Measurements from ENCODE around the gene CNGA2.

CNGA2 gene

GRCh38 chrX:151700581-151700980, 34.0 kb upstream of the CNGA2 start:
- no peaks in the 10 kb centered on the region for H3K36me3 ChIP-seq (ENCODE audit: control insufficient read depth in 1 of 2, insufficient read depth in 2 of 2, low read length in 2 of 2)
- no peaks in the 10 kb centered on the region for H3K9me3 ChIP-seq (ENCODE audit: control insufficient read depth in 1 of 2, low read length in 2 of 2)
- H3K27ac ChIP-seq (ENCODE audit: low read length) = no peak overlapping the region
- no peaks in the 10 kb centered on the region for H3K4me1 ChIP-seq (ENCODE audit: control insufficient read depth in 1 of 2, insufficient read depth in 2 of 2, low read length in 2 of 2)
- no peaks in the 10 kb centered on the region for H3K27me3 ChIP-seq (ENCODE audit: low read depth, low read length)
- H3K4me3 ChIP-seq (ENCODE audit: low read depth in 1 of 2, low read length in 2 of 2) = no peak overlapping the region

- no peak overlapping the region for H3K27ac ChIP-seq (ENCODE audit: low read length)
- no peaks in the 10 kb centered on the region for H3K36me3 ChIP-seq (ENCODE audit: control insufficient read depth in 1 of 2, insufficient read depth in 2 of 2, low read length in 2 of 2)
- H3K4me1 ChIP-seq (ENCODE audit: control insufficient read depth in 1 of 2, insufficient read depth in 2 of 2, low read length in 2 of 2) = no peaks in the 10 kb centered on the region
- no peaks in the 10 kb centered on the region for H3K27me3 ChIP-seq (ENCODE audit: low read depth, low read length)
- no peaks in the 10 kb centered on the region for H3K9me3 ChIP-seq (ENCODE audit: control insufficient read depth in 1 of 2, low read length in 2 of 2)
- H3K4me3 ChIP-seq (ENCODE audit: low read depth in 1 of 2, low read length in 2 of 2) = no peak overlapping the region
Measured at GRCh38 chrX:151701071-151701470, 33.5 kb upstream of the CNGA2 start.

GRCh38 chrX:151701531-151701930, 33.0 kb upstream of the CNGA2 start:
- no peaks in the 10 kb centered on the region for H3K4me1 ChIP-seq (ENCODE audit: control insufficient read depth in 1 of 2, insufficient read depth in 2 of 2, low read length in 2 of 2)
- no peak overlapping the region for H3K4me3 ChIP-seq (ENCODE audit: low read depth in 1 of 2, low read length in 2 of 2)
- H3K36me3 ChIP-seq (ENCODE audit: control insufficient read depth in 1 of 2, insufficient read depth in 2 of 2, low read length in 2 of 2) = no peaks in the 10 kb centered on the region
- H3K27ac ChIP-seq (ENCODE audit: low read length) = no peak overlapping the region
- H3K27me3 ChIP-seq (ENCODE audit: low read depth, low read length) = no peaks in the 10 kb centered on the region
- H3K9me3 ChIP-seq (ENCODE audit: control insufficient read depth in 1 of 2, low read length in 2 of 2) = no peaks in the 10 kb centered on the region

DNA sequence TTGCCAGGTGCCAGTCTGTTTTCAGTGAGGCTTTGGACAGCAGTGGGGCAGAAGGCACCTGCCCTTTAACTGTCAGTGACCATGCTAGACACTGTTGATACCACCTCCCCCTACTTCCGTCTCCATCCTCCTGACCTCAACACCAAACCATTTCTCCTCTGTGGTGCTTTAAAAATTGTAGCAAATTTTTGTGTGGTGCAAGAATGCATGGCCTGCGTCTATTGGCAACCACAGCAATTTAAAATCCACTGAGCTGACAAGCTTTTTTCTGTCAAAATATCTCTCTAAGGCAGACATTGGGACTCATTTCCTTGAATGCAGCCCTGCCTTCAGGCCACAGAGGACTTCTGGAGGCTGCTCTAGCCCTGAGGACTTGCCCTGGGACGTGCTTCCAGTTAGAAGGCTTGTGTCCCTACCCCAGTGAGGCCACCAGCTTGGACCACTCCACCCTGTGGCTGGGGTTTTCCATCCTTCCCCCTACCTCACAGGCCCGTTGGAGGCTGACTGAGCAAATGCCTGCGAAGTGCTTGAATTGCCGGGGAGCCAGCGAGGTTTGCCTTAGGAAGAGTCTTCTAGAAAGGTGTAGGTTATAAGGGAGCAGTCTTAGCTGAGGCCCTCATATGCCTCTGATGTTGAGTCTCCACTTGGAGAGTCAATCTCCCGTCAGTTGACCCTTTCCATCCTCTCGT, 32.4 kb upstream of the CNGA2 start:
- no peaks in the 10 kb centered on the region for H3K4me1 ChIP-seq (ENCODE audit: control insufficient read depth in 1 of 2, insufficient read depth in 2 of 2, low read length in 2 of 2)
- H3K4me3 ChIP-seq (ENCODE audit: low read depth in 1 of 2, low read length in 2 of 2) = no peak overlapping the region
- H3K36me3 ChIP-seq (ENCODE audit: control insufficient read depth in 1 of 2, insufficient read depth in 2 of 2, low read length in 2 of 2) = no peaks in the 10 kb centered on the region
- no peaks in the 10 kb centered on the region for H3K27me3 ChIP-seq (ENCODE audit: low read depth, low read length)
- H3K27ac ChIP-seq (ENCODE audit: low read length) = no peak overlapping the region
- no peaks in the 10 kb centered on the region for H3K9me3 ChIP-seq (ENCODE audit: control insufficient read depth in 1 of 2, low read length in 2 of 2)

DNA sequence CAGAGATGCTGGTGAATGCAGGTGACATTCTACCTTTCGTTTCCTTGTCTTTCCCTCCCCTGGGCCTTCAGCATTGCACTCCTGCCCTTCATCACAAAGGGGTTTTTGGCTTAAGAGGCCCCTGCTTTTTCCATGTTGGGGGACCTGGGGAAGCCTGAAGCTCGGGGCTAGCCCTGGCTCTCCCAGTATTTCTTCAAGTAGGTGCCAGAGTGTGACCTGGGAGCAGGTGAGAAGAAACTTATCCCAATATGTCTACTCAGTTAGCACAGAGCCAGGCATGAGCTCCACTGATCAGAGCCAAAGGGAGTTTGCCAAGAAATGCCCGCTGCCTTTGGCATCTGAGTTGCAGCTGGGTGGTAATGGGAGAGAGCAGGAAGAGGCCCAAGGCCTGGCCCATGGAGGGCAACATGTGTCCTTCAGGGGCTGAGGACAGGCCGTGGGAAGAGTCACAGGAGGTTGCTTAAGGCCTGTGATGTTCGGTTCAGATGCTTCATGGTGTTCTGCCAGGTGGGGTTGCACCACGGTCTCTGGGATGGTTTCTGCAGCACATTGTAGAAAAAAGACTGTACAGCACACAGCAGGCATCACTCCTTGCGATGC, 31.7 kb upstream of the CNGA2 start:
- Histone ChIP-seq H3K27ac (ENCODE audit: low read length) (no peak overlapping the region), H3K4me3 (ENCODE audit: low read depth in 1 of 2, low read length in 2 of 2) (no peak overlapping the region), H3K27me3 (ENCODE audit: low read depth, low read length) (no peaks in the 10 kb centered on the region), H3K9me3 (ENCODE audit: control insufficient read depth in 1 of 2, low read length in 2 of 2) (no peaks in the 10 kb centered on the region), H3K4me1 (ENCODE audit: control insufficient read depth in 1 of 2, insufficient read depth in 2 of 2, low read length in 2 of 2) (no peaks in the 10 kb centered on the region), H3K36me3 (ENCODE audit: control insufficient read depth in 1 of 2, insufficient read depth in 2 of 2, low read length in 2 of 2) (no peaks in the 10 kb centered on the region)

DNA sequence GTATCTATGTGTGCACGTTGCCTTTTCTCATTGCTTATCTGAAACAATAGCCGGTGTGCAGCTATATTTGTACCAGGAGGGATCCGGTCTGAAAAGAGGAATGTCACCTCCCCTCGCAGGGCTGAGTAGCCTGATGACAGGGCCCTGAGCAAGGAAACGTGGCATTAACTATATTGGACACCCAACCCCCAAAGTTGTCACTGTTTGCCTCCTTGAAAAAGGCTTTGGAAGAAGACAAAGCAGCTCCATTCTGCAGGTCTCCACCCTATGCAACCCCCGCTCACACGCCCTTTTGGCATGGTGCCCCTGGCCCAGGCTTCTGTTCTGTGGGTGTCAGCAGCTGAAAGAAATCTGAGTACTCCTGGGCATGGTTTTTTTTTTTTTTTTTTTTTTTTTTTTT, 31.1 kb upstream of the CNGA2 start:
- no peak overlapping the region for H3K4me3 ChIP-seq (ENCODE audit: low read depth in 1 of 2, low read length in 2 of 2)
- no peaks in the 10 kb centered on the region for H3K4me1 ChIP-seq (ENCODE audit: control insufficient read depth in 1 of 2, insufficient read depth in 2 of 2, low read length in 2 of 2)
- no peaks in the 10 kb centered on the region for H3K9me3 ChIP-seq (ENCODE audit: control insufficient read depth in 1 of 2, low read length in 2 of 2)
- H3K27me3 ChIP-seq (ENCODE audit: low read depth, low read length) = no peaks in the 10 kb centered on the region
- H3K36me3 ChIP-seq (ENCODE audit: control insufficient read depth in 1 of 2, insufficient read depth in 2 of 2, low read length in 2 of 2) = no peaks in the 10 kb centered on the region
- H3K27ac ChIP-seq (ENCODE audit: low read length) = no peak overlapping the region

- Histone ChIP-seq H3K36me3 (ENCODE audit: control insufficient read depth in 1 of 2, insufficient read depth in 2 of 2, low read length in 2 of 2) (no peaks in the 10 kb centered on the region), H3K4me1 (ENCODE audit: control insufficient read depth in 1 of 2, insufficient read depth in 2 of 2, low read length in 2 of 2) (no peaks in the 10 kb centered on the region), H3K27ac (ENCODE audit: low read length) (no peak overlapping the region), H3K27me3 (ENCODE audit: low read depth, low read length) (no peaks in the 10 kb centered on the region), H3K4me3 (ENCODE audit: low read depth in 1 of 2, low read length in 2 of 2) (no peak overlapping the region), H3K9me3 (ENCODE audit: control insufficient read depth in 1 of 2, low read length in 2 of 2) (no peaks in the 10 kb centered on the region)
Measured at GRCh38 chrX:151704041-151704663, 30.4 kb upstream of the CNGA2 start.

GRCh38 chrX:151708821-151709220, 25.7 kb upstream of the CNGA2 start:
- Histone ChIP-seq H3K9me3 (ENCODE audit: control insufficient read depth in 1 of 2, low read length in 2 of 2) (no peaks in the 10 kb centered on the region), H3K4me1 (ENCODE audit: control insufficient read depth in 1 of 2, insufficient read depth in 2 of 2, low read length in 2 of 2) (no peaks in the 10 kb centered on the region), H3K27ac (ENCODE audit: low read length) (no peak overlapping the region), H3K27me3 (ENCODE audit: low read depth, low read length) (no peaks in the 10 kb centered on the region), H3K36me3 (ENCODE audit: control insufficient read depth in 1 of 2, insufficient read depth in 2 of 2, low read length in 2 of 2) (no peaks in the 10 kb centered on the region), H3K4me3 (ENCODE audit: low read depth in 1 of 2, low read length in 2 of 2) (no peak overlapping the region)

- Histone ChIP-seq H3K4me3 (ENCODE audit: low read depth in 1 of 2, low read length in 2 of 2) (no peak overlapping the region), H3K9me3 (ENCODE audit: control insufficient read depth in 1 of 2, low read length in 2 of 2) (no peaks in the 10 kb centered on the region), H3K27ac (ENCODE audit: low read length) (no peak overlapping the region)
Measured at GRCh38 chrX:151710457-151710856, 24.1 kb upstream of the CNGA2 start.

DNA sequence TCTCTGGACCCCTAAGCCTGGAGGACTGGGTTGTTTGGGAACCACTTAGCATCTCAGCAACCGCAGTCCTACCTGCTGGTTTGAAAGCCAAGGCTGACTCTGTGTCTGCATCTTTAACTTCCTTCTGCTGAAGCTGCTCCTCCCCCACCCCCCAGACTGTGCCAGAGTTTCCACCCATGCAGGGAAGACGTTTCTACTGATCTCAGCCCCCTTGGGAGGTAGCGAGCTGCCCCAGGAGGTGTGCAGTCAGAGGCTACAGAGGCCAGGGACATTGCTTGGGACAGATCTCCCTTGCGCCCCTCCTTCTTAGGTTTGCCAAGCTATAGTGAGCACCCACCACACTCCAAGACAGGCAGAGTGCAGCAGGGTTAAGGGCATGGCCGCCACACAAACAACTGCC, 23.4 kb upstream of the CNGA2 start:
- Histone ChIP-seq H3K36me3 (ENCODE audit: control insufficient read depth in 1 of 2, insufficient read depth in 2 of 2, low read length in 2 of 2) (no peaks in the 10 kb centered on the region), H3K4me1 (ENCODE audit: control insufficient read depth in 1 of 2, insufficient read depth in 2 of 2, low read length in 2 of 2) (no peaks in the 10 kb centered on the region), H3K27ac (ENCODE audit: low read length) (no peak overlapping the region), H3K27me3 (ENCODE audit: low read depth, low read length) (no peaks in the 10 kb centered on the region), H3K9me3 (ENCODE audit: control insufficient read depth in 1 of 2, low read length in 2 of 2) (no peaks in the 10 kb centered on the region), H3K4me3 (ENCODE audit: low read depth in 1 of 2, low read length in 2 of 2) (no peak overlapping the region)

More at GRCh38 chrX:151710457-151710856, 24.1 kb upstream of the CNGA2 start:
- Histone ChIP-seq H3K4me1 (ENCODE audit: control insufficient read depth in 1 of 2, insufficient read depth in 2 of 2, low read length in 2 of 2) (no peaks in the 10 kb centered on the region), H3K27me3 (ENCODE audit: low read depth, low read length) (no peaks in the 10 kb centered on the region), H3K36me3 (ENCODE audit: control insufficient read depth in 1 of 2, insufficient read depth in 2 of 2, low read length in 2 of 2) (no peaks in the 10 kb centered on the region)

DNA sequence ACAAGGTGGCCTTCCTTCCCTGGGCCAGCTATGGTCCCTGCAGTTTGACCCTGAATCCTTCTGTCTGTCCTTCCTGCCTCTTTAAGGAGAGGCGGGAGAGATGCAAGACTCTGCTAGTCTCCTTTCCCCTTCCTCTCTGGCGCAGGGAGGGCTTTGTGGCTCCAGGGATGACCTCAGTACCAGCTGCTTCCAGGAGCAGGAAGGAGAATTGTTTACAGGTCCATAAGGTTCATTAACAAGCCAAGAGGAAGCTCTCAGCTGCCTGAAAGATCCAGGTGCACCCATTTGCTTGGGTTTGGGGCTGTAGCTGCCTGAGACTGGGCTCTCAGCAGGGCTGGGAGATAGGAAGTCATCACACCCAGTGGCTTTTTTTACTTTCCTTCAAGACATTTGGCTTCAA, 22.8 kb upstream of the CNGA2 start:
- no peak overlapping the region for H3K27ac ChIP-seq (ENCODE audit: low read length)
- H3K4me3 ChIP-seq (ENCODE audit: low read depth in 1 of 2, low read length in 2 of 2) = no peak overlapping the region
- H3K36me3 ChIP-seq (ENCODE audit: control insufficient read depth in 1 of 2, insufficient read depth in 2 of 2, low read length in 2 of 2) = no peaks in the 10 kb centered on the region
- H3K9me3 ChIP-seq (ENCODE audit: control insufficient read depth in 1 of 2, low read length in 2 of 2) = no peaks in the 10 kb centered on the region
- H3K27me3 ChIP-seq (ENCODE audit: low read depth, low read length) = no peaks in the 10 kb centered on the region
- H3K4me1 ChIP-seq (ENCODE audit: control insufficient read depth in 1 of 2, insufficient read depth in 2 of 2, low read length in 2 of 2) = no peaks in the 10 kb centered on the region
